Lung microvascular endothelial cell (primary cell): ENCODE data around the gene PTPN14. TPM values are rescaled to one million over a fixed set of nuclear protein-coding genes. Genes with fewer than 3 reads are reported as not detected.

ENCODE experiments used
- DNase-seq, 2 donors: peaks; one replicate each; pipeline versions ENCODE4 v3.0.0 to v3.0.0-alpha.2; 2010; ENCODE audit warnings: low read depth in 2 of 2
- total RNA-seq: library from RNA; depleted of rRNA; stranded (reverse); fragments of >200 nt; gene quantifications from 2 replicates; pipeline ENCODE4 v1.2.1, GENCODE V29; 2014

Gene PTPN14
- total RNA-seq, 1 donor from 2014 or later = 71.8 TPM

GRCh38 chr1:214314178-214314843 is 237.1 kb downstream of the PTPN14 start:
- peak in 1 of 2 donors; percentile 69 for DNase-seq

DNA sequence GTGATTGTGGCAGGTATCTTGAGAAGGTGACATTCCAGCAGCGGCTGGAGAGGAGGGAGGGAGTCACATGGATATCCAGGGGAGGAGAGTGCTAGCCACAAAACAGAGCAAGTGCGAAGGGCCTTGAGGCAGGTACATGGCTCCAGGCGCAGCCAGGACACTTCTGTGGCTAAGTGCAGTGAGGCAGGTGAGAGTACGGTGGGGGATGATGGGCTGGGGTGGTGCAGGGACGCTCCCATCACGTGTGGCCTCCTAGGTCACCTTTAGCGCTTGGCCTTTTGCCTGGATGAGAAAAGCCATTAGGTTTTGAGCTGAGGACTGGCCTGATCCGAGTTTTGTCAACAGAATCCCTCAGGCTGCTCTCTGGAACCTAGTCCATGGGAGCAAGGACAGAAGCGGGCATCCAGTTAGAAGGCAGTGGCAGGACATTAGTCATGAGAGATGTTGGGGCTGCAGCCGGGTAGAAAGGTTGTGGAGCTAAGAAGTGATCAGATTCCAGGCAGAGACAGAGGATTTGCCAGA is 238.8 kb downstream of the PTPN14 start:
- DNase-seq = no peak

DNA sequence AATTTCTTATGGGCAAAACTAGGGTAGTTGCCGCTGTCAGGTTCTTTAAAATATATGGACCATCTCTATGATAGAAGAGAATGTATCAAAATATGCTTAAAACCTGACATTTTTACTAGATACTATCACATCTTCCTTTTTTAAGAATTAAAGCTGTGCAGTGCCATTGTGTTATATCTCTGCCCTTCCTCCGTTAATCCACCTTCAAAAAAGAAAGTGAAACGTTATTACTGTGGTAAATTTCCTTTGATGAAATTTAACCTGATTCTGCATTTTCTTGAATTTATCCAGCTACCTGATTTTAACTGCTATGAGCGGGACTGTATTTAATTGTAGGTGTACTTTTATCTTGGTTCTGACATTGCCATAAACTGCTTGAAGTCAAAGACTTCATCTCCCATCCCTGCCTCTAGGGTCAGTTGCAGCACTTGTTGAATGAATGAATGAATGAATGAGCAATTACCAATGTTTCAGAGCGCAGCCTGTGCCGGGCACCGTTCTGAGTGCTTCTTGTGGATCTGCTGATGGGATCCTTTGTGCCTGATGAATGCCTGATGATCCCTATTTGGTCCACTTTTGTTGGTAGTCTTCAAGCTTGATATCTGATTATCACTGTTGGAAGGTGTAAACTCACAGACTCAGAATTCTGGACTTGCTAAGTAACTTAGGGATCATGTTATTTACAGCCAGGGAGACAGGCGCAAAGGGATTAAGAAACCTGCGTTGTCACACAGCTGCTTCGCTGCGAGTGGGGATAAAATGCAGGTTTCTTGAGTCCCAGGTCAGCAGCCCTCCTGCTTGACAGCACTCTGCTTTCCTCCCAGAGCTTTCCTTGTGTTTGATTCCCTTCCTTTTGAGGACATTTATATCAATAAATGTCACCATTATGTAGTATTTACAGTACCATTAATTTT is 240.4 kb downstream of the PTPN14 start:
- DNase-seq = no peak

DNA sequence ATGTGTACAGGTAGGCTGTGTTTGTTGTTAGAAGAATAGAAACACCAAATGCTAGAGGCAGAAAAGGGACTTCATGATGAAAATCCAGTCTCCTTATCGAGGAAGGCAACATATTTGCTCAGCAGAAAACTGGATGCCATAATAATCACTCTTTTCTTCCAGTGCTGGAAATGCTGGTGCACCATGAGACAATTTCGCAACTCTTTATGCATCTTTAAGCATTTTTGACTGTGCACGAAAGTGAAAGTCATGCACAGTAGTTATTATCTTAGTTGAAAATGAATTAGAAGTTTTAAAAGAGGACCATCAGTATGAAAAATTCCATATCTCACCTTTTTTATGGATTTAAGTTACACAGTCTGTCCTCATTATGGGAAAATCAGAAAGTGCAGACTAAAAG is 241.4 kb downstream of the PTPN14 start:
- no peak for DNase-seq

DNA sequence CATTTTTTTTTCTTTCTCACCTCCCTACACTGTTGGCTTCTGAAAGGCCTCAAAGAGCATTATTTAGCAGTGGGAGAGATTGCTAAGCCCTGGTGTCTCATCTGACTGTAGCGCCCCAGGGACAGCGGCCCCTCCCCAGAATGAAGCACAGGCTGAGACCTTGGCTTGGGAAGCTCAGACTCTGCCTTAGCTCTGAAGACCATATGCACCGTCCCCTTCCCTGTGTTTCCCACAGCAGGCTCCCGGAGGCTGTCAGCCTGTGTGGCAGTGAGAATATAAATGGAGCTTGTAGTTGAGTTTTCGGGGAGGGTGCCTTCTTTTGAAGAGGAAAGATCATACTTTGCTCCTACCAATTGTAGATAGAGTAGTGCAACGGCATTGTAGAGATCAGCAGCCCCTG is 245.1 kb downstream of the PTPN14 start:
- DNase-seq = no peak

GRCh38 chr1:214305164-214305751 is 246.1 kb downstream of the PTPN14 start:
- DNase-seq = no peak

DNA sequence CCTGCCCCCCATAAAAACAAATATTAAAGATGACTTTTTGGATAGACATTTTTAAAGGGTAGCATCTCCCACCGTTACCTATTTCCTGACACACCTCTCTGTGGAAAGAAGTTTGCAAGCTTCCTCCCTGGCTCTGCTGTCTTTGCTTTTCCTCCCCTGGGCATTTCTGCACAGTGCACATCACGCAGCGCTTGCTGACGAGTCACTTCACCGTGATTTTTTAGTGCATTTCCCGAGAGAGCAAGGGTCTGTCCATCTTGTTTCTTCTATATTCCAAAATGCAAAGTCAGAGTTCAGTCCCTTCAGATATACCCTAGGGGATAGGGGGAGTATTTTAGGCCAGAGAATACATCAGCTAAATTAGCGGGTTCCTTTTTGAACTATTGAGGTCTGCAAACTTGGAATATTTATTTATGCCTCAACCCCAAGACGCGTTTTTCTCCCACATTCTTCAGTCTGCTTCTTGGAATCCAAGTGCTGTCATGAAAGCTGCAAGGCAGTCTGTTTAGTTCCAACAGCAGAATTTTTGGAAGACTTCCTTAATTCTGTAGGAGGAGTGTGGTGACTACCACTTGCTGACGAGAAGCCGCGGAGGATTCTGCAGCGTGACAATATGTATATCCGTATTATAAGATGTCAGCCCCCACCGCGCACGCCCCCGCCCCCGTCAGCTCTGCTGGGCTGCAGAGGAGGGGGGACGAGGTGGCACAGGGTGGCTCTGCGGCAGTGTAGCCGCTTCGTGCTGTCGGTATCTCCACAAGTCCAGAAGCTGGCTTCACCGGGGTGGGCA is 248.1 kb downstream of the PTPN14 start:
- no peak for DNase-seq

GRCh38 chr1:214301526-214301925 is 249.9 kb downstream of the PTPN14 start:
- no peak for DNase-seq

- DNase-seq = no peak
Observed at GRCh38 chr1:214300149-214300780, 251.1 kb downstream of the PTPN14 start.

Other genes with a start within 250 kb of the PTPN14 start
- gene CENPF, start 51.6 kb upstream of the PTPN14 start, total RNA-seq = 6.0 and 17.7 TPM in 2 replicates